Measurements from ENCODE around the gene DDIT4. TPM values are rescaled to one million over a fixed set of nuclear protein-coding genes. Genes with fewer than 3 reads are reported as not detected.
"Not testable (repeated sequence)": the region's sequence is repeated elsewhere in the genome, so short reads cannot be mapped to it uniquely, and the experiment has no call there.

DDIT4 gene, protein sequence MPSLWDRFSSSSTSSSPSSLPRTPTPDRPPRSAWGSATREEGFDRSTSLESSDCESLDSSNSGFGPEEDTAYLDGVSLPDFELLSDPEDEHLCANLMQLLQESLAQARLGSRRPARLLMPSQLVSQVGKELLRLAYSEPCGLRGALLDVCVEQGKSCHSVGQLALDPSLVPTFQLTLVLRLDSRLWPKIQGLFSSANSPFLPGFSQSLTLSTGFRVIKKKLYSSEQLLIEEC
- polyA plus RNA-seq (2013, experiment 1 of 2), result 58.0 TPM
- 58.6 TPM for polyA plus RNA-seq (2013, experiment 2 of 2)

DNA sequence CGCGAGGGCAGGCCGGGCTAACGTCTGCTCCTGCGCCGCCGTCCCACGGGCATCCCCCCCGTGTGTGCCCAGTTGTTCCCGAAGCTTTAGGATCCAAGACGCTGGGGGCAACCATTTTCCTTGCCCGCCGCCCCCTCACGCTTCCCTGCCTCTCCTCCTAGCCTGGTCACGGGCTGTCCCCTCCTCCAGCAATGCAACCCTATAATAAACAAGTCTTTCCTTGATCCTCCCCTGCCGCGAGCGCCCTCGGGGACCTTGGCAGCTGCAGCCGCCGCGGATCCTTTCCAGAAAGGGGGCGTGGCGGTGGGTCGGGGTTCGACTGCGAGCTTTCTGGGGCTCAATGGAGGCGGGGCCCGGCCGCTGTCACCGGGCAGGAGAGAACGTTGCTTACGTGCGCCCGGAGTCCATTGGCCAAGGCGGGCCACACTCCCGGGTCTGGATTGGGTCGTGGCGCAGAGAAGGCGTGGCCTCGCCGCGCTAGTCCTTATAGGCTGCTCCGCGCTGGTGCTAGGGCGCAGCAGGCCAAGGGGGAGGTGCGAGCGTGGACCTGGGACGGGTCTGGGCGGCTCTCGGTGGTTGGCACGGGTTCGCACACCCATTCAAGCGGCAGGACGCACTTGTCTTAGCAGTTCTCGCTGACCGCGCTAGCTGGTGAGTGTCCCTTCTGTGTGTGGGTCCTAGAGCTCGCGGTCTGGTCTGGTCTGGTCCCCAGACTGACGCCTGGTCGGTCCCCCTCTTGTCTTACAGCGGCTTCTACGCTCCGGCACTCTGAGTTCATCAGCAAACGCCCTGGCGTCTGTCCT, at the start of gene DDIT4:
Gene DDIT4, plus strand, starts transcription at position 515 of the 803 bp plus-strand sequence. CDS start 293 bp downstream, outside the sequence.
- Histone ChIP-seq H2AFZ (ENCODE audit: low read length) (peak within 1 kb of the TSS; percentile 84), H2BK5ac (ENCODE audit: low read length) (peak within 1 kb of the TSS; percentile 96), H3K36me3 (replicated peaks in 1 of 2; ENCODE audit: control insufficient read depth in 2 of 2, insufficient read depth in 2 of 2, low read length in 2 of 2) (peaks cover 15 to 22% of the 10 kb centered on the region in 2 donors), H3K27me3 (ENCODE audit: control insufficient read depth in 3 of 3, insufficient read depth in 3 of 3, low read depth in 1 of 3, low read length in 3 of 3) (no peaks in the 10 kb centered on the region), H3K4me1 (ENCODE audit: control insufficient read depth in 2 of 2, insufficient read depth in 1 of 2, low read depth in 1 of 2, low read length in 2 of 2) (peaks cover 26 to 41% of the 10 kb centered on the region in 2 donors), H3K4me3 (ENCODE audit: low read length in 2 of 2) (peak within 1 kb of the TSS; percentile 89 to 93), H3K23ac (ENCODE audit: low read depth, low read length, poor library complexity) (peak within 1 kb of the TSS; percentile 100), H3K14ac (ENCODE audit: low read length) (peak within 1 kb of the TSS; percentile 99), H4K8ac (ENCODE audit: low read depth, low read length) (no peak within 1 kb of the TSS), H2BK15ac (ENCODE audit: low read length) (peak within 1 kb of the TSS; percentile 63), H3K4ac (ENCODE audit: low read length) (peak within 1 kb of the TSS; percentile 32), H3K9me3 (replicated peaks in 1 of 2; ENCODE audit: control insufficient read depth in 2 of 2, insufficient read depth in 1 of 2, low read depth in 1 of 2, low read length in 2 of 2) (no peaks in the 10 kb centered on the region), H2BK120ac (ENCODE audit: low read depth, low read length) (peak within 1 kb of the TSS; percentile 63), H3K18ac (ENCODE audit: low read length) (peak within 1 kb of the TSS; percentile 99), H2BK12ac (ENCODE audit: low read length) (peak within 1 kb of the TSS; percentile 41), H3K27ac (replicated peaks; ENCODE audit: low read length) (peak within 1 kb of the TSS; percentile 97), H2AK5ac (ENCODE audit: low read depth, low read length) (peak within 1 kb of the TSS; percentile 95), H3K4me2 (ENCODE audit: insufficient read depth, low read length, poor library complexity, severe bottlenecking) (peak within 1 kb of the TSS; percentile 89), H4K91ac (ENCODE audit: low read depth, low read length, poor library complexity) (no peak within 1 kb of the TSS), H3K9ac (ENCODE audit: low read depth, low read length, poor library complexity) (peak within 1 kb of the TSS; percentile 99), H3K79me1 (ENCODE audit: low read depth, low read length) (peaks cover 11% of the 10 kb centered on the region)
- peak; percentile 97 for DNase-seq (ENCODE audit: low spot score)
- no CpG with 5 or more reads among the region's 67 CpGs for WGBS, 2 donors (ENCODE audit: extremely low coverage in 2 of 2, insufficient read length in 2 of 2, insufficient replicate concordance in 1 of 2)

DNA sequence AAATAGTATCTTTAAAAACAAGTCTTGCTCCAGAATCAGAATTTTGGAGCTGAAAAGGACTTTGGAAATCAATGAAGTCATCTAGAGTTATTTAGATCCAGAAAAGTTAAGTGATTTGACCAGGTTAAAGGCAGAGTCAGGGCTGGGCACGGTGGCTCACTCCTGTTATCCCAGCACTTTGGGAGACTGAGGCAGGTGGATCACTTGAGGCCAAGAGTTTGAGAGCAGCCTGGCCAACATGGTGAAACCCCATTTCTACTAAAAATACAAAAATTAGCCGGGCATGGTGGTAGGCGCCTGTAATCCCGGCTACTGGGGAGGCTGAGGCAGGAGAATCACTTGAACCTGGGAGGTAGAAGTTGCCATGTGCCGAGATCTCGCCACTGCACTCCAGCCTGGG, 49.5 kb upstream of the DDIT4 start:
- H2AFZ ChIP-seq (ENCODE audit: low read length); H3K27ac ChIP-seq (replicated peaks; ENCODE audit: low read length); H3K4me3 ChIP-seq (ENCODE audit: low read length in 2 of 2); H2BK15ac ChIP-seq (ENCODE audit: low read length); H3K23ac ChIP-seq (ENCODE audit: low read depth, low read length, poor library complexity); H3K9me3 ChIP-seq (replicated peaks in 1 of 2; ENCODE audit: control insufficient read depth in 2 of 2, insufficient read depth in 1 of 2, low read depth in 1 of 2, low read length in 2 of 2); H2BK5ac ChIP-seq (ENCODE audit: low read length); H4K8ac ChIP-seq (ENCODE audit: low read depth, low read length); H2BK120ac ChIP-seq (ENCODE audit: low read depth, low read length); H3K79me1 ChIP-seq (ENCODE audit: low read depth, low read length); H3K4ac ChIP-seq (ENCODE audit: low read length); H2BK12ac ChIP-seq (ENCODE audit: low read length); H3K14ac ChIP-seq (ENCODE audit: low read length); H3K27me3 ChIP-seq (ENCODE audit: control insufficient read depth in 3 of 3, insufficient read depth in 3 of 3, low read depth in 1 of 3, low read length in 3 of 3); H4K91ac ChIP-seq (ENCODE audit: low read depth, low read length, poor library complexity); H2AK5ac ChIP-seq (ENCODE audit: low read depth, low read length); H3K4me2 ChIP-seq (ENCODE audit: insufficient read depth, low read length, poor library complexity, severe bottlenecking); H3K18ac ChIP-seq (ENCODE audit: low read length); H3K4me1 ChIP-seq (ENCODE audit: control insufficient read depth in 2 of 2, insufficient read depth in 1 of 2, low read depth in 1 of 2, low read length in 2 of 2); H3K9ac ChIP-seq (ENCODE audit: low read depth, low read length, poor library complexity); DNase-seq (ENCODE audit: low spot score): not testable (repeated sequence)
- WGBS, 2 donors (ENCODE audit: extremely low coverage in 2 of 2, insufficient read length in 2 of 2, insufficient replicate concordance in 1 of 2), result no CpG with 5 or more reads among the region's 6 CpGs
- H3K36me3 ChIP-seq (replicated peaks in 1 of 2; ENCODE audit: control insufficient read depth in 2 of 2, insufficient read depth in 2 of 2, low read length in 2 of 2), result peaks cover 9 to 59% of the 10 kb centered on the region in 2 donors

DNA sequence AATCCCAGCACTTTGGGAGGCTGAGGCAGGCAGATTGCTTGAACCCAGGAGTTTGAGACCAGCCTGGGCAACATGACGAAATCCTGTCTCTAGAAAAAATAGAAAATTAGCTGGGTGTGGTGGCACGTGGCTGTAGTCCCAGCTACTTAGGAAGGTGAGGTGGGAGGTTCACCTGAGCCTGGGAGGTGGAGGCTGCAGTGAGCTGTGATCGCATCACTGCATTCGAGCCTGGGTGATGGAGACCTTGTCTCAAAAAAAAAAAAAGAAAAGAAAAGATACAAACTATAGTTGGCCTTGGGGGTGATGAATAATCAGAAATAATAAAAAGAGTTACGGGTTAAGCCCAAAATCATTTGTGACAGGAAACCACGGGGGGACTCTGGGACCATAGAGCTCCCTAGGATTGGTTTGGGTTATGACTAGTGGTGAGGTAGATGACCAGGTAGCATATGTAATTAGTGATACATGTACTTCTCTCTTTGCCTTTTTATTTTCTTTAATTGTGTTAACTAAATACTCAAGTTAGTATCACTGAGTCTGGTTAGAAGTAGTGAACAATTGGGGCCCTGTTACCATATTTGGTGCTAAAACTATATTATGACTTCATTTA, 47.2 kb upstream of the DDIT4 start:
- Histone ChIP-seq H2AFZ (ENCODE audit: low read length) (no peak overlapping the region), H3K14ac (ENCODE audit: low read length) (no peak overlapping the region), H3K4me2 (ENCODE audit: insufficient read depth, low read length, poor library complexity, severe bottlenecking) (no peak overlapping the region), H3K4me3 (ENCODE audit: low read length in 2 of 2) (no peak overlapping the region), H3K18ac (ENCODE audit: low read length) (no peak overlapping the region), H3K23ac (ENCODE audit: low read depth, low read length, poor library complexity) (no peak overlapping the region), H2BK15ac (ENCODE audit: low read length) (no peak overlapping the region), H4K8ac (ENCODE audit: low read depth, low read length) (no peak overlapping the region), H3K4ac (ENCODE audit: low read length) (no peak overlapping the region), H2BK120ac (ENCODE audit: low read depth, low read length) (no peak overlapping the region), H3K9me3 (replicated peaks in 1 of 2; ENCODE audit: control insufficient read depth in 2 of 2, insufficient read depth in 1 of 2, low read depth in 1 of 2, low read length in 2 of 2) (no peaks in the 10 kb centered on the region), H2BK12ac (ENCODE audit: low read length) (no peak overlapping the region), H2BK5ac (ENCODE audit: low read length) (no peak overlapping the region), H4K91ac (ENCODE audit: low read depth, low read length, poor library complexity) (no peak overlapping the region), H3K27me3 (ENCODE audit: control insufficient read depth in 3 of 3, insufficient read depth in 3 of 3, low read depth in 1 of 3, low read length in 3 of 3) (no peaks in the 10 kb centered on the region), H2AK5ac (ENCODE audit: low read depth, low read length) (no peak overlapping the region), H3K9ac (ENCODE audit: low read depth, low read length, poor library complexity) (no peak overlapping the region), H3K36me3 (replicated peaks in 1 of 2; ENCODE audit: control insufficient read depth in 2 of 2, insufficient read depth in 2 of 2, low read length in 2 of 2) (peaks cover 14 to 67% of the 10 kb centered on the region in 2 donors), H3K4me1 (ENCODE audit: control insufficient read depth in 2 of 2, insufficient read depth in 1 of 2, low read depth in 1 of 2, low read length in 2 of 2) (peaks cover 1 to 3% of the 10 kb centered on the region in 2 donors), H3K79me1 (ENCODE audit: low read depth, low read length) (peaks cover 3% of the 10 kb centered on the region), H3K27ac (replicated peaks; ENCODE audit: low read length) (no peak overlapping the region)
- no peak for DNase-seq (ENCODE audit: low spot score)
- no CpG with 5 or more reads among the region's 6 CpGs for WGBS, 2 donors (ENCODE audit: extremely low coverage in 2 of 2, insufficient read length in 2 of 2, insufficient replicate concordance in 1 of 2)

DNA sequence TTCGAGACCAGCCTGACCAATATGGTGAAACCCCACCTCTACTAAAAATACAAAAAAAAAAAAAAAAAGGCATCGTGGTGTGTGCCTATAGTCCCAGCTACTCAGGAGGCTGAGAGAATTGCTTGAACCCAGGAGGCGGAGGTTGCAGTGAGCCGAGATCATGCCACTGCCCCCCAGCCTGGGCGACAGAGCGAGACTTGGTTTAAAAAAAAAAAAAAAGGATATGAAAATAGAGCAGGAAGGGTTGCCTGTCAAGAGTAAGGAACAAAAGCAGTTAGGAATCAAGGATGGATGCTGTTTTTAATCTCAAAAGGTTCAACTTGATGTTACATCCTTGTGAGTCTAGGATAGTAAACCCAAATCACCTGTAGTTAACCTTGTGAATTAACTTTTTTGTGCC, 45.9 kb upstream of the DDIT4 start:
- Histone ChIP-seq H2BK15ac (ENCODE audit: low read length) (no peak overlapping the region), H3K27me3 (ENCODE audit: control insufficient read depth in 3 of 3, insufficient read depth in 3 of 3, low read depth in 1 of 3, low read length in 3 of 3) (no peaks in the 10 kb centered on the region), H3K9ac (ENCODE audit: low read depth, low read length, poor library complexity) (no peak overlapping the region), H2BK5ac (ENCODE audit: low read length) (no peak overlapping the region), H2BK120ac (ENCODE audit: low read depth, low read length) (no peak overlapping the region), H3K23ac (ENCODE audit: low read depth, low read length, poor library complexity) (no peak overlapping the region), H3K79me1 (ENCODE audit: low read depth, low read length) (peaks cover 3% of the 10 kb centered on the region), H2AK5ac (ENCODE audit: low read depth, low read length) (no peak overlapping the region), H4K91ac (ENCODE audit: low read depth, low read length, poor library complexity) (no peak overlapping the region), H3K4ac (ENCODE audit: low read length) (no peak overlapping the region), H2AFZ (ENCODE audit: low read length) (no peak overlapping the region), H3K4me3 (ENCODE audit: low read length in 2 of 2) (no peak overlapping the region), H3K14ac (ENCODE audit: low read length) (no peak overlapping the region), H3K9me3 (replicated peaks in 1 of 2; ENCODE audit: control insufficient read depth in 2 of 2, insufficient read depth in 1 of 2, low read depth in 1 of 2, low read length in 2 of 2) (no peaks in the 10 kb centered on the region), H3K4me2 (ENCODE audit: insufficient read depth, low read length, poor library complexity, severe bottlenecking) (no peak overlapping the region), H2BK12ac (ENCODE audit: low read length) (no peak overlapping the region), H3K18ac (ENCODE audit: low read length) (no peak overlapping the region), H3K4me1 (ENCODE audit: control insufficient read depth in 2 of 2, insufficient read depth in 1 of 2, low read depth in 1 of 2, low read length in 2 of 2) (peaks cover 1 to 3% of the 10 kb centered on the region in 2 donors), H3K27ac (replicated peaks; ENCODE audit: low read length) (no peak overlapping the region), H4K8ac (ENCODE audit: low read depth, low read length) (no peak overlapping the region), H3K36me3 (replicated peaks in 1 of 2; ENCODE audit: control insufficient read depth in 2 of 2, insufficient read depth in 2 of 2, low read length in 2 of 2) (peaks cover 15 to 75% of the 10 kb centered on the region in 2 donors)
- DNase-seq (ENCODE audit: low spot score), result no peak
- WGBS, 2 donors (ENCODE audit: extremely low coverage in 2 of 2, insufficient read length in 2 of 2, insufficient replicate concordance in 1 of 2), result no CpG with 5 or more reads among the region's 6 CpGs

All from neuronal stem cell (in vitro differentiated cells).